ENCODE results near the gene SYT13.

- TF ChIP-seq OSR1 (CRISPR knock-in tag; IDR thresholded peaks at IDR 0.05) = no peak
- TF ChIP-seq ZFP30 (CRISPR knock-in tag; IDR thresholded peaks at IDR 0.05) = no peak
- TF ChIP-seq ARNTL (CRISPR knock-in tag; IDR thresholded peaks at IDR 0.05; ENCODE audit: borderline replicate concordance, low read depth) = no peak
- no peak for TF ChIP-seq GLIS3 (CRISPR knock-in tag; IDR thresholded peaks at IDR 0.05)
- TF ChIP-seq BACH2 (CRISPR knock-in tag; IDR thresholded peaks at IDR 0.05; ENCODE audit: borderline replicate concordance) = no peak
- TF ChIP-seq PPARA (CRISPR knock-in tag; IDR thresholded peaks at IDR 0.05; ENCODE audit: borderline replicate concordance) = no peak
- TF ChIP-seq SNAI2 (CRISPR knock-in tag; IDR thresholded peaks at IDR 0.05) = no peak
These were observed 61.4 kb downstream of the SYT13 start for GRCh38 chr11:45224766-45225165.

All from SK-N-SH treated with all-trans-retinoic acid at 6 μM for 48 hours (cell line).